ENCODE results near the gene TMEM115. TPM values are rescaled to one million over a fixed set of nuclear protein-coding genes. Genes with fewer than 3 reads are reported as not detected.

Gene TMEM115
- total and polyA plus RNA-seq, 7 donors: 20.4 to 49.6 (median 29.1) TPM

DNA sequence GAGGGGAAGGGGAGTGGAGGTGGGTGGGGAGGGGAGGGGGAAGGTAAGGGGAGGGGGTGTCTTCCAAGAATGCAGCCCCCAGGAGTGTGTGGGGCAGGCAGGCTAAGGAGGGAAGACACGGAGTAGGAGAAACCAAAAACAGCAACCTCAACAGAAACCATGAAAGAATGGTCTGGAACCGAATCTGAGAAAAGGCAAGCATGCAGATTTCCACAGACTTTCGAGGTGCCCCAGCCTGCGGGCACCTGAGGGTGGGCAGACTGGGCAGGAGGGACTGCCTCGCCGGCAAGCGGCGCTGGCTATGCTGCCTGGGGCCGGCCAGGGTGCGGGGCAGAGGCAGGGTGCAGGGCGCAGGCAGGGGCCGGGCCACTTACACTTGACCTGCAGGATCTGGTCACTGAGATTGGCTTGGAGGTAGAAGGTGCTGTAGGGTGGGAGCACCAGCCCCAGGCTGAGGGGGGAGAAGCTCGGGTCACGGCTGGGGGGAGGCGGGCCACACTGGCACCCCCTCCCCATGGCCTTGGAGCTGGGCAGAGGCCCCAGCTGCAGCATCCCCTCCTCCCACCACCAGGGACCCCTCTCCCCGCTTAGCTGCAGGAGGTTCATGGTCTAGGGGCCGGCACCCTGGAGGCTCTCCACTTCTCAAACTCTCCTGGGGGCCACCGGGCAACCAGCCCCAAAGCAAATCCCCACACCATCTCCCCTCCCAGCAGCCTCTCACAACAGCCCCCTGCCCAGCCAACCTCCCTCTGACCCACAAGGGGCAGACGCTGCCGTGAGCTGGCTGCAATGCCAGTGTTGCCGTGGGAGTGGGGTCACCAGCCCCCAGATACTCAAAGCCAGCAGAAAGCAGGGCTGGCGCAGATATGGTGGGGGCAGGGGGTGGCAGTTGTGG is 15.3 kb upstream of the TMEM115 start:
- Histone ChIP-seq H3K4me1 (no peaks in the 10 kb centered on the region), H3K4me3 (no peak overlapping the region), H3K9me3 (no peaks in the 10 kb centered on the region), H3K27ac (no peak overlapping the region), H3K36me3 (ENCODE audit: insufficient read depth in 1 of 2, low read depth in 1 of 2) (no peaks in the 10 kb centered on the region), H3K27me3 (ENCODE audit: insufficient read depth in 3 of 3, low read length in 2 of 3) (peaks cover 0 to 3% (median 0%) of the 10 kb centered on the region in 3 donors)
- WGBS, 3 donors: 79 to 81% (median 80%) methylated on average over 20 to 22 of the region's 22 CpGs
- no peak for ATAC-seq
- DNase-seq: no peak
- TF ChIP-seq CTCF (IDR thresholded peaks at IDR 0.05): no peak
- intact Hi-C loops (cut with DNase I): no loop called here

DNA sequence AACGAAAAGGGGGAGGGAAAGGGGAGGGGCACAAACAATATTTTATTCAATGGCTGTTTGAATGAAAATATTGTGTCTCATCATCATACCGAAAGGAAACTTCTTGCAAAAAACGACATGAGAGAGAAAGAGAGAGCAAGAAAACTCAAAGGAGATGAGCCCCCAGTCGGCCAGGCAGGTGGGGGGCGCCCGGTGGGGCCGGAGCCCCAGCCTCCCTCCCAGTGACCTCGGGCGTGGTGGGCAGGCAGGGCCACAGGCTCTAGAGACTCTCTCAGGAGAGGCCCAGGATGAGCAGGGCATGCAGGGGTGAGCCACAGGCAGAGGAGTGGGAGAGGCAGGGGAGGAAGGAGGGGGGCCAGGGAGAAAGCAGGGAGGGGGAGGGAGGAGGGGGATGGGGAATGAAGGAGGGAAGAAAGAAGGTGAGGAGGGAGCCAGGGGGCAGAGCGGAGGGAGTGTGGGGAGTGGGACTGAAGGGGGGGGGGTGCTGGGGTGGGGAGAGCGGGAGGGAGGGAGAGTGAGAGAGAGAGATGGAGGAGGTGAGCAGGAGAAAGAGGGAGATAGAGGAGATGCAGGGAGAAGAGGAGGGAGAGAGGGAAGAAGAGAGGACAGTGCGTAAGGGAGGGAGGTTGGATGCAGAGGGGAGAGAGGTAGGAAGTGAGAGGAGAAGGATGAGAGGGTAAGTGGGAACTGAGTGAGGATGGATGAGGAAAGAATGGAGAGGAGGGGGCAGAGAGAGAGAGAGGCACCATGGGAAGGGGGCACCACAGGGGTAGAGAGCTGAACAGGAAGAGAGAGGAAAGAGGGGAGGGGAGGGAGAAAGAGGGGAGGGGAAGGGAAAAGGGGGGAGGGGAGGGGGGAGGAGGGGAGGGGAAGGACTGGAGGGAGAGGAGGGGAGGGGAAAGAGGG is 14.1 kb upstream of the TMEM115 start:
- H3K9me3 ChIP-seq: no peaks in the 10 kb centered on the region
- TF ChIP-seq CTCF (IDR thresholded peaks at IDR 0.05): no peak
- no peak overlapping the region for H3K27ac ChIP-seq
- DNase-seq (no peak), ATAC-seq (no peak)
- intact Hi-C loops (cut with DNase I): no loop called here
- H3K27me3 ChIP-seq (ENCODE audit: insufficient read depth in 3 of 3, low read length in 2 of 3): peaks cover 0 to 3% (median 0%) of the 10 kb centered on the region in 3 donors
- H3K4me1 ChIP-seq: no peaks in the 10 kb centered on the region
- no peak overlapping the region for H3K4me3 ChIP-seq
- H3K36me3 ChIP-seq (ENCODE audit: insufficient read depth in 1 of 2, low read depth in 1 of 2): no peaks in the 10 kb centered on the region
- 66 to 69% (median 67%) methylated on average over 12 of the region's 12 CpGs for WGBS, 3 donors

- H3K4me3 ChIP-seq: no peak overlapping the region
- H3K9me3 ChIP-seq: no peaks in the 10 kb centered on the region
- no peaks in the 10 kb centered on the region for H3K4me1 ChIP-seq
- no peaks in the 10 kb centered on the region for H3K36me3 ChIP-seq (ENCODE audit: insufficient read depth in 1 of 2, low read depth in 1 of 2)
- TF ChIP-seq CTCF (IDR thresholded peaks at IDR 0.05): no peak
- 71 to 74% (median 73%) methylated on average over 8 of the region's 8 CpGs for WGBS, 3 donors
- intact Hi-C loops (cut with DNase I): no loop called here
- H3K27ac ChIP-seq: no peak overlapping the region
- H3K27me3 ChIP-seq (ENCODE audit: insufficient read depth in 3 of 3, low read length in 2 of 3): peaks cover 0 to 3% (median 0%) of the 10 kb centered on the region in 3 donors
- ATAC-seq (no peak), DNase-seq (no peak)
Observed at GRCh38 chr3:50372349-50372748, 13.0 kb upstream of the TMEM115 start.

DNA sequence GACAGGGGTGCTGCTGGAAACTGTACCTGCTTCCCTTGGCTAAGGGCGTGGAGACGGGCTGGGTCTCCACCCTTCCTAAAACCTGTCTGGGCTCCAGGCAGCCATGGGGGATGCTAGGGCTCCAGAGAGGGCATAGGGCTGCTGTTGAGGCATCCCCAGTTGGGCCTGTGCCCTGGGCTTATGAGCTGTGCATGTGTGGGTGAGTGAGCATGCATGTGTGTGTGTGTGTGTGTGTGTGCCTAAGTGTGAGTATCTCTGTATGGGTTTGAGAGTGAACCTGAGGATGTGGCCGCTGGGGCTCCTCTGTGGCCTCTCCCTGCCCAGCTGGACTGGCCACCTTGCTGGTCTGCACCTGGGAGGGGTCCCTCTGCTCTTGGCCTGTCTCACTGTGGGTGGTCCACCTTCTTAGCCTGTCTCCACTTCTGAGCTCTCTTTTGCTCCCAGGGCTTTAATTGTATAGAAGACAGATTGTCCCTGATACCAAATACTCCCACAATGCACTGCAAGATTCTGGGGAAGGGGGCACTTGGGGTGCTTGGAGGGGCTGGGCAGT is 11.9 kb upstream of the TMEM115 start:
- intact Hi-C loops (cut with DNase I): no loop called here
- Histone ChIP-seq H3K4me3 (no peak overlapping the region), H3K9me3 (no peaks in the 10 kb centered on the region), H3K27me3 (ENCODE audit: insufficient read depth in 3 of 3, low read length in 2 of 3) (peaks cover 0 to 3% (median 0%) of the 10 kb centered on the region in 3 donors), H3K27ac (no peak overlapping the region), H3K4me1 (no peaks in the 10 kb centered on the region), H3K36me3 (ENCODE audit: insufficient read depth in 1 of 2, low read depth in 1 of 2) (no peaks in the 10 kb centered on the region)
- 80 to 93% (median 84%) methylated on average over 3 of the region's 3 CpGs for WGBS, 3 donors
- ATAC-seq: no peak
- no peak for DNase-seq
- TF ChIP-seq CTCF (IDR thresholded peaks at IDR 0.05): no peak

Data from psoas muscle (tissue), 8 donors.